ENCODE data around the gene BRAP.

DNA sequence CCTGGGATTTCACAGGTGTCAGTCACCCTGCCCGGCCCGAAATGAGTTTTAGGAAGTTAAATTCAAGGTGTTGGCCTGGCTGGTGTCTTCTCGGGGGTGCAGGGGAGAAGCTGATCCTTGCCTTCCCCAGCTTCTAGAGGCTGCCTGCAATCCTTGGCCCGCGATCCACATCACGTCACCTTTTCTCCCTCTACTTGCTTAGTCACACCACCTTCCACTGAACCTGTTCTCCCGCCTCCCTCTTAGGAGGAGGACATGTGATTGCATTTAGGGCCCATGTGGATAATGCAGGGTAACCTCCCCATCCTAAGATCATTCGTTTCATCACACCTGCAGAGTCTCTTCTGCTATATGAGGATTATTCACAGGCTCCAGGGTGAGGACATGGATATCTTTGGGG, 61.2 kb downstream of the BRAP start:
- TF ChIP-seq, protein P1, sequence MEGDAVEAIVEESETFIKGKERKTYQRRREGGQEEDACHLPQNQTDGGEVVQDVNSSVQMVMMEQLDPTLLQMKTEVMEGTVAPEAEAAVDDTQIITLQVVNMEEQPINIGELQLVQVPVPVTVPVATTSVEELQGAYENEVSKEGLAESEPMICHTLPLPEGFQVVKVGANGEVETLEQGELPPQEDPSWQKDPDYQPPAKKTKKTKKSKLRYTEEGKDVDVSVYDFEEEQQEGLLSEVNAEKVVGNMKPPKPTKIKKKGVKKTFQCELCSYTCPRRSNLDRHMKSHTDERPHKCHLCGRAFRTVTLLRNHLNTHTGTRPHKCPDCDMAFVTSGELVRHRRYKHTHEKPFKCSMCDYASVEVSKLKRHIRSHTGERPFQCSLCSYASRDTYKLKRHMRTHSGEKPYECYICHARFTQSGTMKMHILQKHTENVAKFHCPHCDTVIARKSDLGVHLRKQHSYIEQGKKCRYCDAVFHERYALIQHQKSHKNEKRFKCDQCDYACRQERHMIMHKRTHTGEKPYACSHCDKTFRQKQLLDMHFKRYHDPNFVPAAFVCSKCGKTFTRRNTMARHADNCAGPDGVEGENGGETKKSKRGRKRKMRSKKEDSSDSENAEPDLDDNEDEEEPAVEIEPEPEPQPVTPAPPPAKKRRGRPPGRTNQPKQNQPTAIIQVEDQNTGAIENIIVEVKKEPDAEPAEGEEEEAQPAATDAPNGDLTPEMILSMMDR (IDR thresholded peaks at IDR 0.05) = no peak
- no peak for TF ChIP-seq EP300 (IDR thresholded peaks at IDR 0.05)
- no peak for TF ChIP-seq POLR2A (IDR thresholded peaks at IDR 0.05)
- TF ChIP-seq POLR2AphosphoS5 (IDR thresholded peaks at IDR 0.05) = no peak
